A549 (cell line): Measurements from ENCODE around the gene ADCY10. TPM values are rescaled to one million over a fixed set of nuclear protein-coding genes. Genes with fewer than 3 reads are reported as not detected.

ENCODE experiments used
- ATAC-seq, 2 experiments: fragments of 200-7000 bp in 1 of 2; fragments of >200 bp in 1 of 2; cut with Nextera tagmentation in 1 of 2; cut with Tn5 transposase in 1 of 2; 3 replicates each; pipeline versions ENCODE4 v1.8.0 to v1.9.1; 2018 to 2020; ENCODE audit warnings: mild to moderate bottlenecking in 1 of 2, moderate library complexity in 1 of 2
- CTCF ChIA-PET: fragments of 300-600 bp; sonication (Branson Sonifier 250); formaldehyde crosslinking; extraction: SDS; loops from one replicate; lab custom pipeline; 2021; ENCODE audit warnings: antibody characterized with exemption, inconsistent platforms; lab: Yijun Ruan, JAX
- POLR2A ChIA-PET: fragments of 350-600 bp; formaldehyde crosslinking; extraction: SDS; loops from one replicate; lab custom pipeline; 2021; ENCODE audit warnings: antibody characterized with exemption, inconsistent platforms; lab: Yijun Ruan, JAX
- DNase-seq, 2 experiments: peaks; one replicate each; pipeline versions ENCODE4 v3.0.0 to v3.0.0-alpha.2; 2011 to 2016; ENCODE audit warnings: low read depth in 1 of 2, low spot score in 1 of 2
- FAIRE-seq: peaks from 2 replicates; lab custom pipeline; 2011; peaks lifted over from hg19 to GRCh38; lab: Jason Lieb, UNC
- H3K27ac ChIP-seq, 2 experiments: fragments of >200 bp; sonication (Bioruptor Twin); formaldehyde crosslinking; 3 replicates each; pipeline ENCODE4 v1.5.1; 2016 to 2017
- H3K4me1 ChIP-seq: fragments of >200 bp; sonication (Bioruptor Twin); formaldehyde crosslinking; 3 replicates; pipeline ENCODE4 v1.6.1; 2016
- H3K4me2 ChIP-seq: fragments of >200 bp; sonication (Bioruptor Twin); formaldehyde crosslinking; 3 replicates; pipeline ENCODE4 v1.6.1; 2016
- H3K4me3 ChIP-seq: fragments of >200 bp; sonication (Bioruptor Twin); formaldehyde crosslinking; 3 replicates; pipeline ENCODE4 v1.5.1; 2016
- H3K9me3 ChIP-seq: fragments of >200 bp; sonication (Bioruptor Twin); formaldehyde crosslinking; 3 replicates; pipeline ENCODE4 v1.6.1; 2016
- BCL3 ChIP-seq: fragments of >200 bp; sonication (Bioruptor Twin); formaldehyde crosslinking; IDR thresholded peaks from 3 replicates; pipeline ENCODE4 v1.6.1; 2016
- EP300 ChIP-seq, 2 experiments: fragments of >200 bp; sonication (Bioruptor Twin); formaldehyde crosslinking; IDR thresholded peaks; 2 replicates in 1 of 2; 3 replicates in 1 of 2; pipeline ENCODE4 v1.6.1; 2016 to 2017
- ESRRA ChIP-seq: fragments of 150-350 bp; IDR thresholded peaks from 2 replicates; pipeline ENCODE4 v1.6.1; 2014; ENCODE audit warnings: mild to moderate bottlenecking, low read length, borderline replicate concordance
- FOSB ChIP-seq: fragments of 250-450 bp; sonication (Bioruptor Pico); IDR thresholded peaks from 2 replicates; pipeline ENCODE4 v1.5.0; 2020; ENCODE audit warnings: mild to moderate bottlenecking, moderate library complexity
- GATA3 ChIP-seq: IDR thresholded peaks from 2 replicates; pipeline ENCODE4 v1.6.1; 2012; ENCODE audit warnings: borderline replicate concordance
- HES2 ChIP-seq: fragments of >200 bp; sonication (Bioruptor Twin); formaldehyde crosslinking; IDR thresholded peaks from 2 replicates; pipeline ENCODE4 v1.6.1; 2016
- HOXB5 ChIP-seq: fragments of 250-450 bp; sonication (Bioruptor Pico); IDR thresholded peaks from 2 replicates; pipeline ENCODE4 v1.5.0; 2020; ENCODE audit warnings: mild to moderate bottlenecking, moderate library complexity
- JUN ChIP-seq, 2 experiments: fragments of >200 bp; sonication (Bioruptor Twin); formaldehyde crosslinking; IDR thresholded peaks; 2 replicates in 1 of 2; 3 replicates in 1 of 2; pipeline ENCODE4 v1.6.1; 2016 to 2017
- KDM5A ChIP-seq: fragments of 200-600 bp; sonication (generic); IDR thresholded peaks from 2 replicates; pipeline ENCODE4 v1.6.1; 2016; ENCODE audit warnings: antibody characterized with exemption, mild to moderate bottlenecking
- MAX ChIP-seq: IDR thresholded peaks from 2 replicates; pipeline ENCODE4 v1.6.1; 2012
- NPAS2 ChIP-seq: fragments of 250-450 bp; sonication (Bioruptor Pico); IDR thresholded peaks from 2 replicates; pipeline ENCODE4 v1.8.0; 2022; ENCODE audit warnings: mild to moderate bottlenecking, moderate library complexity, borderline replicate concordance
- NR3C1 ChIP-seq: fragments of >200 bp; sonication (Bioruptor Twin); formaldehyde crosslinking; IDR thresholded peaks from 3 replicates; pipeline ENCODE4 v1.6.1; 2017
- POLR2AphosphoS2 ChIP-seq: conservative IDR thresholded peaks from 2 replicates; pipeline ENCODE4 v1.6.1; 2012; ENCODE audit warnings: low read length, improper control_type of control experiment, inconsistent platforms
- RAD21 ChIP-seq, 2 experiments: fragments of >200 bp in 1 of 2; sonication (Bioruptor Twin) in 1 of 2; formaldehyde crosslinking in 1 of 2; IDR thresholded peaks in 1 of 2; conservative IDR thresholded peaks in 1 of 2; 2 replicates in 1 of 2; 3 replicates in 1 of 2; pipeline ENCODE4 v1.6.1; 2012 to 2018; ENCODE audit warnings: inconsistent platforms in 1 of 2
- RARB ChIP-seq: fragments of 250-450 bp; sonication (Bioruptor Pico); IDR thresholded peaks from 2 replicates; pipeline ENCODE4 v1.8.0; 2021; ENCODE audit warnings: mild to moderate bottlenecking, moderate library complexity
- RCOR1 ChIP-seq: fragments of 150-350 bp; IDR thresholded peaks from 2 replicates; pipeline ENCODE4 v1.6.1; 2014; ENCODE audit warnings: antibody characterized with exemption, low read length, low read depth
- RFX5 ChIP-seq: fragments of 450-650 bp; IDR thresholded peaks from 2 replicates; pipeline ENCODE4 v1.7.1; 2014; ENCODE audit warnings: antibody characterized with exemption, mild to moderate bottlenecking, moderate library complexity
- RNF2 ChIP-seq: fragments of 200-600 bp; sonication (generic); IDR thresholded peaks from 2 replicates; pipeline ENCODE4 v1.6.1; 2016; ENCODE audit warnings: low read depth, mild to moderate bottlenecking, antibody characterized with exemption, moderate library complexity, borderline replicate concordance
- SMC3 ChIP-seq: fragments of >200 bp; sonication (Bioruptor Twin); formaldehyde crosslinking; IDR thresholded peaks from 3 replicates; pipeline ENCODE4 v1.6.1; 2018; ENCODE audit warnings: inconsistent platforms
- TFCP2L1 ChIP-seq: fragments of 250-450 bp; sonication (Bioruptor Pico); IDR thresholded peaks from 2 replicates; pipeline ENCODE4 v1.5.0; 2021; ENCODE audit warnings: mild to moderate bottlenecking
- TP53 ChIP-seq: fragments of 250-450 bp; sonication (Bioruptor Pico); IDR thresholded peaks from 2 replicates; pipeline ENCODE4 v1.5.0; 2021; ENCODE audit warnings: mild to moderate bottlenecking, moderate library complexity
- ZFP36 ChIP-seq: fragments of 450-650 bp; IDR thresholded peaks from 2 replicates; pipeline ENCODE4 v1.6.1; 2014; ENCODE audit warnings: borderline replicate concordance; ENCODE audit not compliant: partially characterized antibody
- ZSCAN20 ChIP-seq: fragments of 250-450 bp; sonication (Bioruptor Pico); IDR thresholded peaks from 2 replicates; pipeline ENCODE4 v1.8.0; 2022; ENCODE audit warnings: mild to moderate bottlenecking, moderate library complexity
- WGBS: methylation state at CpG from one replicate; pipeline ENCODE4 v1.1.6; 2017; ENCODE audit errors: missing lambda C conversion rate; 5-methylcytosine and 5-hydroxymethylcytosine counted together
- polyA plus RNA-seq, 4 experiments: library from polyadenylated mRNA; depleted of rRNA in 3 of 4; stranded (reverse); fragments of >200 nt; fragmentation: RNase III in 1 of 4; extraction: RNeasy Plus Mini Kit Qiagen cat#74134 plus additional on column Dnase treatment in 1 of 4; gene quantifications; 2 replicates in 3 of 4; 3 replicates in 1 of 4; pipeline ENCODE4 v1.2.3, GENCODE V29; 2011 to 2017
- TF ChIP-seq, protein P1 (sequence below): fragments of 200-600 bp; sonication (generic); IDR thresholded peaks from 2 replicates; pipeline ENCODE4 v1.6.1; 2016; ENCODE audit warnings: antibody characterized with exemption, mild to moderate bottlenecking, moderate library complexity
- TF ChIP-seq, protein P2 (sequence below): fragments of >200 bp; sonication (Bioruptor Twin); formaldehyde crosslinking; IDR thresholded peaks from 3 replicates; pipeline ENCODE4 v1.5.1; 2016

Gene ADCY10
- polyA plus RNA-seq, 2 of the 4 experiments (the other 2 are of a cell fraction): 0.03 to 0.18 TPM

GRCh38 chr1:167784876-167785550 is 128.9 kb downstream of the ADCY10 start:
- no peak for FAIRE-seq
- H3K4me1 ChIP-seq: no peaks in the 10 kb centered on the region
- DNase-seq: no peak
- ChIA-PET POLR2A (no interaction called here), CTCF (interaction anchor here (1.2 to 2.3 kb wide), 2 partner anchors 18 to 70 kb away, joined by 5 to 6 read pairs; no protein-coding TSS in a partner anchor)
- WGBS: 89% methylated on average over 3 of the region's 3 CpGs
- H3K9me3 ChIP-seq: no peaks in the 10 kb centered on the region
- TF ChIP-seq JUN (IDR thresholded peaks at IDR 0.05) (no peak), EP300 (IDR thresholded peaks at IDR 0.05) (no peak), ZSCAN20 (CRISPR knock-in tag) (no peak), POLR2AphosphoS2 (no peak), RCOR1 (no peak), BCL3 (no peak), RAD21 (conservative IDR thresholded peaks at IDR 0.05 in 1 of 2, IDR thresholded peaks at IDR 0.05 in 1 of 2) (no peak), GATA3 (no peak), ZFP36 (no peak), TFCP2L1 (CRISPR knock-in tag) (no peak), MAX (no peak), ESRRA (no peak)
- no peak overlapping the region for H3K4me2 ChIP-seq
- H3K4me3 ChIP-seq: no peak overlapping the region
- ATAC-seq: no peak
- no peak overlapping the region for H3K27ac ChIP-seq

GRCh38 chr1:167782946-167783345 is 131.0 kb downstream of the ADCY10 start:
- Histone ChIP-seq H3K27ac (no peak overlapping the region), H3K4me3 (no peak overlapping the region), H3K4me2 (no peak overlapping the region), H3K4me1 (no peaks in the 10 kb centered on the region), H3K9me3 (no peaks in the 10 kb centered on the region)
- WGBS: 96% methylated on average over 1 of the region's 1 CpG
- TF ChIP-seq NPAS2 (CRISPR knock-in tag) (no peak), FOSB (no peak), SMC3 (no peak), NR3C1 (no peak), RNF2 (no peak)
- ChIA-PET POLR2A (no interaction called here), CTCF (interaction anchor here (0.7 kb wide), 1 partner anchor 9 kb away, joined by 3 read pairs; no protein-coding TSS in a partner anchor)
- FAIRE-seq (no peak), ATAC-seq (no peak), DNase-seq (no peak)

DNA sequence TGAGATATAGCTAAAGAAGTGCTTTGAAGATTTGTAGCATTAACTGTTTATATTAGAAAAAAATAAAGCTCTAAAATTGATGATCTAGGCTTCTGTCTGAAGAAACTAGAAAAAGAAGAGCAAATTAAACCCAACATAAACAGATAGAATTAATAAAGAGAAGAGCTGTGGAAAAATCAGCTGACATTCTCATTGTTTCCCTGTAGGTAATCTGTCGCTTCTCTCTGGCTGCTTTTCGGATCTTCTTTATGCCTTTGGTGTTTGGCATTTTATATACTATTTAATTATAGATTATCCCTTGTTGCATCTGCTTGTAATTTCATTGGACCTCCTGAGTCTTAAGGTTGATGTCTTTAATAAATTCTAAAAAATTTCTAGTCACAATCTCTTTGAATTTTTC is 132.4 kb downstream of the ADCY10 start:
- CTCF ChIA-PET: interaction anchor here (1.4 kb wide), 1 partner anchor 21 kb away, joined by 4 read pairs; no protein-coding TSS in a partner anchor
- no peaks in the 10 kb centered on the region for H3K9me3 ChIP-seq
- H3K4me3 ChIP-seq: no peak overlapping the region
- H3K4me1 ChIP-seq: no peaks in the 10 kb centered on the region
- no peak for ATAC-seq
- no peak for FAIRE-seq
- no peak for TF ChIP-seq HES2
- TF ChIP-seq TFCP2L1 (CRISPR knock-in tag): no peak
- no peak for TF ChIP-seq KDM5A
- no peak for TF ChIP-seq RFX5
- no peak for TF ChIP-seq NR3C1
- TF ChIP-seq, protein P1, sequence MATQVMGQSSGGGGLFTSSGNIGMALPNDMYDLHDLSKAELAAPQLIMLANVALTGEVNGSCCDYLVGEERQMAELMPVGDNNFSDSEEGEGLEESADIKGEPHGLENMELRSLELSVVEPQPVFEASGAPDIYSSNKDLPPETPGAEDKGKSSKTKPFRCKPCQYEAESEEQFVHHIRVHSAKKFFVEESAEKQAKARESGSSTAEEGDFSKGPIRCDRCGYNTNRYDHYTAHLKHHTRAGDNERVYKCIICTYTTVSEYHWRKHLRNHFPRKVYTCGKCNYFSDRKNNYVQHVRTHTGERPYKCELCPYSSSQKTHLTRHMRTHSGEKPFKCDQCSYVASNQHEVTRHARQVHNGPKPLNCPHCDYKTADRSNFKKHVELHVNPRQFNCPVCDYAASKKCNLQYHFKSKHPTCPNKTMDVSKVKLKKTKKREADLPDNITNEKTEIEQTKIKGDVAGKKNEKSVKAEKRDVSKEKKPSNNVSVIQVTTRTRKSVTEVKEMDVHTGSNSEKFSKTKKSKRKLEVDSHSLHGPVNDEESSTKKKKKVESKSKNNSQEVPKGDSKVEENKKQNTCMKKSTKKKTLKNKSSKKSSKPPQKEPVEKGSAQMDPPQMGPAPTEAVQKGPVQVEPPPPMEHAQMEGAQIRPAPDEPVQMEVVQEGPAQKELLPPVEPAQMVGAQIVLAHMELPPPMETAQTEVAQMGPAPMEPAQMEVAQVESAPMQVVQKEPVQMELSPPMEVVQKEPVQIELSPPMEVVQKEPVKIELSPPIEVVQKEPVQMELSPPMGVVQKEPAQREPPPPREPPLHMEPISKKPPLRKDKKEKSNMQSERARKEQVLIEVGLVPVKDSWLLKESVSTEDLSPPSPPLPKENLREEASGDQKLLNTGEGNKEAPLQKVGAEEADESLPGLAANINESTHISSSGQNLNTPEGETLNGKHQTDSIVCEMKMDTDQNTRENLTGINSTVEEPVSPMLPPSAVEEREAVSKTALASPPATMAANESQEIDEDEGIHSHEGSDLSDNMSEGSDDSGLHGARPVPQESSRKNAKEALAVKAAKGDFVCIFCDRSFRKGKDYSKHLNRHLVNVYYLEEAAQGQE: no peak
- TF ChIP-seq, protein P2, sequence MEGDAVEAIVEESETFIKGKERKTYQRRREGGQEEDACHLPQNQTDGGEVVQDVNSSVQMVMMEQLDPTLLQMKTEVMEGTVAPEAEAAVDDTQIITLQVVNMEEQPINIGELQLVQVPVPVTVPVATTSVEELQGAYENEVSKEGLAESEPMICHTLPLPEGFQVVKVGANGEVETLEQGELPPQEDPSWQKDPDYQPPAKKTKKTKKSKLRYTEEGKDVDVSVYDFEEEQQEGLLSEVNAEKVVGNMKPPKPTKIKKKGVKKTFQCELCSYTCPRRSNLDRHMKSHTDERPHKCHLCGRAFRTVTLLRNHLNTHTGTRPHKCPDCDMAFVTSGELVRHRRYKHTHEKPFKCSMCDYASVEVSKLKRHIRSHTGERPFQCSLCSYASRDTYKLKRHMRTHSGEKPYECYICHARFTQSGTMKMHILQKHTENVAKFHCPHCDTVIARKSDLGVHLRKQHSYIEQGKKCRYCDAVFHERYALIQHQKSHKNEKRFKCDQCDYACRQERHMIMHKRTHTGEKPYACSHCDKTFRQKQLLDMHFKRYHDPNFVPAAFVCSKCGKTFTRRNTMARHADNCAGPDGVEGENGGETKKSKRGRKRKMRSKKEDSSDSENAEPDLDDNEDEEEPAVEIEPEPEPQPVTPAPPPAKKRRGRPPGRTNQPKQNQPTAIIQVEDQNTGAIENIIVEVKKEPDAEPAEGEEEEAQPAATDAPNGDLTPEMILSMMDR: no peak
- no peak for TF ChIP-seq TP53 (CRISPR knock-in tag)
- TF ChIP-seq RARB (CRISPR knock-in tag): no peak
- no peak for TF ChIP-seq HOXB5 (CRISPR knock-in tag)
- TF ChIP-seq RNF2: no peak
- 94% methylated on average over 2 of the region's 2 CpGs for WGBS
- no peak for DNase-seq
- H3K4me2 ChIP-seq: no peak overlapping the region
- H3K27ac ChIP-seq: no peak overlapping the region
- POLR2A ChIA-PET: no interaction called here
